LHCN-M2 (cell line): ENCODE results near the gene CAD. TPM values are rescaled to one million over a fixed set of nuclear protein-coding genes. Genes with fewer than 3 reads are reported as not detected.
"Not testable (repeated sequence)": the region's sequence is repeated elsewhere in the genome, so short reads cannot be mapped to it uniquely, and the experiment has no call there.

ENCODE experiments used
- DNase-seq: peaks from one replicate; pipeline ENCODE4 v3.0.0-alpha.2; 2012; ENCODE audit warnings: low read depth
- polyA plus RNA-seq: library from polyadenylated mRNA; unstranded; fragments of >200 nt; gene quantifications from one replicate; pipeline ENCODE4 v1.2.1, GENCODE V29; 2012; ENCODE audit warnings: missing spikeins
- total RNA-seq: library from RNA; depleted of rRNA; stranded (reverse); fragments of >200 nt; gene quantifications from 2 replicates; pipeline ENCODE4 v1.2.3, GENCODE V29; 2014; rRNA removed

CAD gene
- total RNA-seq, result 42.7 and 44.5 TPM in 2 replicates
- polyA plus RNA-seq, result 34.7 TPM

DNA sequence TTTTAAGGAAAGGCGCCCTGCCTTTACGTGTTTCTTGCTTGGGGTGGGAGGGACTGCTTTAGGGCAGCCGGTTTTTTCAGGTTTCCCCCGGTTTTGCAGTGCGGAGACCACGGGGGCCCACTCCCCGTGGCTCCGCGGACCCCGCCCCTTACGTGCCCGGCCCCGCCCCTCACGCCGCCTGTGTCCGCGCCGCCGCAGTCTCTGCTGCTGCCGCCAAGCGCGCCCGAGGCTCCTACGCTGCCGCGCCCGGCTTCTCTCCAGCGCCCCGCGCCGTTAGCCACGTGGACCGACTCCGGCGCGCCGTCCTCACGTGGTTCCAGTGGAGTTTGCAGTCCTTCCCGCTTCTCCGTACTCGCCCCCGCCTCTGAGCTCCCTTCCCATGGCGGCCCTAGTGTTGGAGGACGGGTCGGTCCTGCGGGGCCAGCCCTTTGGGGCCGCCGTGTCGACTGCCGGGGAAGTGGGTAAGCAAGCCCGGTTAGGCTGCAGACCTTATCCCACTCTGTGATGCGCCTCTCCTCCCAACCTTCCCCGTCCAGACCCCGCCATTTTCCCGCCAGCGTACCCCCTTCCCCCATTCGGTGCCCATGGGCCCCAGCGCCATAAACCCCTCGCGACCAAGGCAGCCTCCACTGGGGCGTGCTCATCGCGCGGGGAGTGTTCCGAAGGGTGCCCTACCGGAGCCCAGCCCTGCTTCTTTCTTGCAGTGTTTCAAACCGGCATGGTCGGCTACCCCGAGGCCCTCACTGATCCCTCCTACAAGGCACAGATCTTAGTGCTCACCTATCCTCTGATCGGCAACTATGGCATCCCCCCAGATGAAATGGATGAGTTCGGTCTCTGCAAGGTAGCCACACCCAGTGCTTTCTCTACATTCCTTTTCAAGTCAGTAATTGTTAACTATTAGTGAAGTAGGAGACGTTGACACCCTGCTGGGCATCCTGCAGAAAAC is at the start of gene CAD:
TSS of gene CAD (plus strand) at position 197 of the 949 bp plus-strand sequence. CDS start at position 380, 183 bp downstream.
- peak; percentile 86 for DNase-seq

GRCh38 chr2:27170581-27171337 is 46.4 kb upstream of the CAD start:
- DNase-seq, result no peak

- no peak for DNase-seq
Observed at GRCh38 chr2:27171351-27171848, 45.8 kb upstream of the CAD start.

DNA sequence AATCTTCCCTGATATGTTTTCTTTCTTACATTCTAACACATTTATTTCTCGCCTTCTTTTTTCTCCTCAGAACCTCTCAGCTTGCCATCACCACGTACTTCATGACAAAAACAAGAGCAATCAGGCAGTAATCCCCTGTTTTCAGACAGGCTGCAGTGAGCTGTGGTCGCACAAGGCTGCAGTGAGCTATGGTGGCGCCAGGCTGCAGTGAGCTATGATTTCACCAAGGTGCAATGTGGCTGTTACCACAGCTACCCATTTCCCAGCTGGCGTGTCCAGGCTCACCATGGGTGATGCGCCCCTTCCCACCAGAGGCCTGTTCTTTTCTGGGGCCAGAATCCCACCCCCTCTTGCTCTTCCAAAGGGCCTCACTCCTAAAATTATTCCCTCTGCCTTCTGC is 42.5 kb upstream of the CAD start:
- no peak for DNase-seq

DNA sequence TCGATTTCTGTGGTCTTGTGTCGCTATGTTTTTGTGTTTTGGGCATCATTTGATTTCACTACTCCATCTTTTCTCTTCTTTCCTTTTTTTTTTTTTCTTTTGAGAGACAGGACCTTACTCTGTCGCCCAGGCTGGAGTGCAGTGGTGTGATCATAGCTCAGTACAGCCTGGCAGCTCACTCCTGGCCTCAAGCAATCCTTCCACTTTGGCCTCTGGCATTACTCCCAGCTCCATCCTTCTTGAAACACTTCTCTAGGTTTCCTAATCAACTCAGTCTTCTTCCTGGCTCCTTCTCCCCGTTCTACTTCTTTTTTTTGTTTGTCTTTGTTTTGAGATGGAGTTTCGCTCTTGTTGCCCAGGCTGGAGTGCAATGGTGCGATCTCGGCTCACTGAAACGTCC is 41.8 kb upstream of the CAD start:
- DNase-seq, result no peak

DNA sequence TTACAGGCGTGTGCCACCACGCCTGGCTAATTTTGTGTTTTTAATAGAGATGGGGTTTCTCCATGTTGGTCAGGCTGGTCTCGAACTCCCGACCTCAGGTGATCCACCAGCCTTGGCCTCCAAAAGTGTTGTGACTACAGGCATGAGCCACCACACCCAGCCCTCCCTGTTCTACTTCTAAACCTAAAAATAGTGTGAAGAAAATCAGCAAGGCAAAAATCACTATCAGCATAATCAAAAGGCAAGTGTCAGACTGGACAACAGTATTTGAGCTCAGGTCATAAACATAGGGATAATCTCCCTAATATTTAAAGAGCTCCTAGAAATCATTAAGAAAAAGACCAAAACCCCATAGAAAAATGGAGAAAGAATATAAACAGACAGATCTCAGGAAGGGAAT is 41.4 kb upstream of the CAD start:
- not testable (repeated sequence) for DNase-seq

DNA sequence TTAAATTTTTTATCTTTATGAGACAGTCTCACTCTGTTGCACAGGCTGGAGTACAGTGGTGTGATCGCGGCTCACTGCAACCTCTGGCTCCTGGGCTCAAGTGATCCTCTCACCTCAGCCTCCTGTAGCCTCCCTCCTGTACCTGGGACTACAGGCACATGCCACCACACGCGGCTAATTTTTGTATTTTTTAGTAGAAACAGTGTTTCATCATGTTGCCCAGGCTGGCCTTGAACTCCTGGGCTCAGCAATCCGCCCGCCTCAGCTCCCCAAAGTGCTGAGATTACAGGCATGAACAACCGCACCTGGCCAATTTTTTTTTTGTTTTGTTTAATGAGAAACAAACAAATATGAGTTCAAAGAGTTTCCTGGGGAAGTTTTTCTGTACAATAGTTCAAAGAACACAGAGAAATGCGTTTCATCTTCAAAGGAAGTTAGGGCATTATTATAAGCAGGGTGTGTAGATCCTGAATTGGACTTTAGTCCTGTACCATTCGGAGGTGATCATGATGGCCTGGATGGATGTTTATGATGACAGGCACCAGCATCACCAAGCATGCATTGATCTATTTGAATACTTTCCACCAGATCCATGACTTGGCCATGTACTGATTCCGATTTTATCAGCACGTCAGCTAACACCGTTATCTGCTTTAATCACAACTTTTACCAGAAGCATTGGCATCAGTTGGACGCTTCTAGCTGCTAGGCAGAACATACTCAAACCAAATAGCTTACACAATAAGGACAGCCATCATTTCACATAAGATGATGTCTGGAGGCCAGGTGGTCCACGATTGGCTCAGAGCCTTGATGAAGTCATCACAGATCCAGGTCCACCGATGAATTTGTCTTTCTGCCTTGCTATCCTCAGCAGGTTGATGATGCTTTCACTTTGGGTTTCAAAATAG is 39.5 kb upstream of the CAD start:
- DNase-seq, result no peak

GRCh38 chr2:27178469-27178868 is 38.7 kb upstream of the CAD start:
- no peak for DNase-seq

- no peak for DNase-seq
Observed at GRCh38 chr2:27179344-27180000, 37.7 kb upstream of the CAD start.

DNA sequence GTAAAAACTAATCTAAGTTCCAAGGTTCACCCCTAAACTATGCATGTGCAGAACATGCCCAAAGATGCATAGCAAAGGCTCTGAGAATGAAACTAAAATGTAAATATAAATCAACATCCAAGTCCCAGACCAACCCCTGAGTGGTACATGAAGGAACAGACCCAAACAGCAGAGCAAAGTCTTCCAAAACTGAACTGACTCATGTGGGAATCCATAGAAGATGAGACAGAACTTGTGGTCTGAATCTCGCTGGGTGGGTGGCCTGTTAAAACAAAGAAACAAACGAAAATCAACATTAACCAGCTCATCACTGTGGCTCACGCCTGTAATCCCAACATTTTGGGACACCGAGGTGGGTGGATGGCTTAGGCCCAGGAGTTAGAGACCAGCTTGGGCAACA is 34.8 kb upstream of the CAD start:
- DNase-seq, result peak; percentile 50

DNA sequence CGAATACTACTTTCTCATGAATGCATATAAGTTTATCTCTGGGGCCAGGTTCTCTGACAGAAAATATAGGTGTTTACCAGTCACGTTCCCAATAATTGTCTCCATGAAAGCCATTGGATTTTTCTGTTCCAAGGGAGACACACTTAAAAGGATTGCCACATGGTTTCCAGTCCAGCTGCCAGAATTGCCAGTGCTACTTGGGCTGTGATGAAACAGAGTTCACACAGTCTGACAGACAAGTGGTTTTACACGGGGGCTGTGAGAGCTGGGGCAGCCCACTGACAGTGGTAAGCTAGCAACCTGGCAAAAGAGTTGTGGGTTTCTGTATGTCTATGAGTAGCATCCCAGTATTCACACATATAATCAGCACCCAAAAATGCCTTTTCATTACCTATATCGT is 33.1 kb upstream of the CAD start:
- DNase-seq, result no peak

DNA sequence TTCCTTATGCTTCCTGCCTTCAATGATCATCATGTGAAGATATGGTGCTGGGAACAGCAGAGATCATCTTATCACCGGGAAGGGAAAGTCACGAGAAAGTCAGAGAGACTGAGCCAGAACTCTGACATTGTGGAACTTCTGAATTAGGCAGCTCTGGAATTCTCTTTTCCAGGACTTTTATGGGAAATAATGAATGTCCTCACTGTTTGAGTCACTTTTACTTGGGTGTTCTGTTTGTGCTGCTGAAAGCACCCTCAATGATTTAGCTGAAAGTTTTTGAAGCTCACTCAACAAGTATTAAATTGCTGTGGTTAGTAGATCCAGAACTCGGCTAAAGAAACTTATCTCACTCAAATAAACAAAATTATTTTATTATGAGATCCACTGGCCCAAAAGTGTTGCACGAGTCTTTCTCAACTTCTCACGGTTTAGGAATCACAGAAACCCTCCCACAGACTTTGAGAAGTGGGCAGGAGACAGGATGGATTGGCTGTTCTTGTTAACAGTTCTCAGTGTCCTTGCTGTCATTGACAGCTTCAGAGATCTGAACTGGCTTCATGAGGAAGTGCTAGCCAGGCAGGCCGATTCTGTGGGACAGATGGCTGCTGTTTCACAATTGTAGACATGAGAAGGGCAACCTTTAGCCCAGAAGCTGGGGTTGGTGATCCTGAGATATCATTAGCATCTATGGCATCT is 31.7 kb upstream of the CAD start:
- DNase-seq, result peak; percentile 39

GRCh38 chr2:27186613-27187345 is 30.4 kb upstream of the CAD start:
- no peak for DNase-seq

DNA sequence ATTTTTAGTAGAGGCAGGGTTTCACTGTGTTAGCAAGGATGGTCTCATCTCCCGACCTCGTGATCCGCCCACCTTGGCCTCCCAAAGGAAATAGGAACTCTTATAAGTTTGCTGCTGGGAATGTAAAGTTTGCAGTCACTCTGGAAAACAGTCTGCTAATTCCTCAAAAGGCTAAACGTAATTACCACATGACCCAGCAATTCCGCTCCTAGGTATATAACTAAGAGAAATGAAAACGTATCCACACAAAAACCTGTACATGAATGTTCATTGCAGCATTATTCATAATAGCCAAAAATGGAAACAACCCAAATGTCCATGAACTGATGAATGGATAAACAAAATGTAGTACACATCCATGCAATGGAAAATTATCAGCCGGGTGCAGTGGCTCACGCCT is 27.2 kb upstream of the CAD start:
- DNase-seq, result no peak

DNA sequence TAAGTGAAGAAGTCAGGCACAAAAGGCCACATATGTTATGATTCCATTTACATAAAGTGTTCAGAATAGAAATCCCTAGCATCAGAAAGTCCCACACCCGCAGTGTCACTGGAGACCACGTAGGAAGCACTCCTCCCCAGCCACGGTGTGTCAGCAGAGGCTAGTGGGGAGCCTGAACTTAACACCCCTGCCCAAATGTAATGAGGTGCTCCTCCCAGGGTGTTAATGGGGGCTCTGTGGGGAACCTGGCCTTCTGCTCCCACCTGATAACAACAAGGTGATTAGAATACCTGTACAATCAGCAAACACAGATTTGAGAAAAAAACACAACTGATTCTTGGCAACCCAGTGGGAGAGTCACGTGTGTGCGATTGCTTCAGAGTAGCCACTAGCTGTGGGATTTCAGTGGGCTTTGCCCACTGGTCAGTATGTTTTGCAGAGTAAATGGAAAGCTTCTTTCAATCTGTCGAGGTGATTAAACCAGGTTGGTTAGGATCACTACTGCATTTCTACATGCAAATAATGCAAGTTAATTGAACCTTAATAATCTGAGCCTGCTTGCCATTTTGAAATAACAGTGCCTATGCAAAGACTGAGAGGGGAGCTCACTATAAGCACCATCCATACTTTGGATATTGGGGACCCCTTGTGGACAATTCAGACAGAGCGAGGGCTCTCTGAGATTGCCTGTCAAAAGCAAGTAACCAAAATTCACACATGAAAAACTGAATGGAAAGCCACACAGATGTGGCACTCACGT is 25.9 kb upstream of the CAD start:
- peak; percentile 60 for DNase-seq

DNA sequence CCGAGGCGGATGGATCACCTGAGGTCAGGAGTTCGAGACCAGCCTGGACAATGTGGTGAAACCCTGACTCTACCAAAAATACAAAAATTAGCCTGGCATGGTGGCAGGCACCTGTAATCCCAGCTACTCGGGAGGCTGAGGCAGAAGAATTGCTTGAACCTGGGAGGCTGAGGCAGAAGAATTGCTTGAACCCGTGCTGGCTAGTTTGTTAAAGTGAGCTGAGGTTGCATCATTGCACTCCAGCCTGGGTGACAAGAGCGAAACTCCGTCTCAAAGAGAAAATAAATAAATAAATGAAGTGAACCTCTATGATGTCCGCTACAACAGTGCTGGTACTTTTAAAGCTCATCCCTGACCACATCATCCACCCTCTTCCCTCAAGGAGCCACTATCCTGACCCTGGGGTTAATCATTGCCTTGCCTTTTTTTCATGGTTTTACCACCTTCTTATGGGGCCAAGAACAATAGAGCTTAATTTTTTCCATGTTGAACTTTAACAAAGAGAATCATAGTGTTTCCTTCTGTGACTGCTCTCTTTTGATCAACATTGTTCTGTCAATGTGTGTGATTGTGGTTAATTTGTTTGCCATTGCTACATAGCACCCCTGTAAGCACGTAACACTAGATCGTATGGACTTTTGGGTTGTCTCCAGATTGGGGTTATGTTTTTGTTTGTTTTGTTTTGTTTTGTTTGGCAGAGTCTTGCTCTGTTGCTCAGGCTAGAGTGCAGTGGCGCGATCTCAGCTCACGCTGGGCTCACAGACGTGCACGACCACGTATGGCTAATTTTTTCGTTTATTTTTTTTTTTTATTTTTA is 22.4 kb upstream of the CAD start:
- DNase-seq, result peak; percentile 35

GRCh38 chr2:27195799-27196198 is 21.4 kb upstream of the CAD start:
- DNase-seq, result not testable (repeated sequence)

DNA sequence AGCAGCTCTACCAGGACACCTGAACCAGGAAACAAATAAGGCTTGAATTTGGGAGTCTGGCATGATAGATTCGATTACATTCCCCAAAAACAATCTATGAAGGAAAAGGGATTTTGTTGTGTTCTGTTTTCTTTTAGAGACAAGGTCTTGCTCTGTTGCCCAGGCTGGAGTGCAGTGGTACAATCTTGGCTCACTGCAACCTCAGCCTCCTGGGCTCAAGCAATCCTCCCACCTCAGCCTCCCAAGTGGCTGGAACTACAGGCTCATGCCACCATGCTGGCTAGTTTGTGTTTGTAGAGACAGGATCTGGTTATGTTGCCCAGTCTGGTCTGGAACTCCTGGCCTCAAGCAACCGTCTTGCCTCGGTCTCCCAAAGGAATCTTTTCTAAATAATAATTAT is 19.1 kb upstream of the CAD start:
- not testable (repeated sequence) for DNase-seq
